ENCODE data around the gene SAFB. TPM values are rescaled to one million over a fixed set of nuclear protein-coding genes. Genes with fewer than 3 reads are reported as not detected.

SAFB gene
- polyA plus RNA-seq, 3 donors: 12.2 to 76.6 (median 23.1) TPM

GRCh38 chr19:5673752-5674151 lies 50.9 kb downstream of the SAFB start:
- H3K9ac ChIP-seq (ENCODE audit: insufficient read depth, low read length, poor library complexity, severe bottlenecking): no peak overlapping the region
- no peak overlapping the region for H3K27ac ChIP-seq (ENCODE audit: low read depth in 1 of 2, low read length in 2 of 2)
- TF ChIP-seq CTCF (IDR thresholded peaks at IDR 0.05): no peak
- 100% methylated on average over 1 of the region's 1 CpG for WGBS (ENCODE audit: insufficient coverage)
- Mint-ChIP-seq H3K27me3 (ENCODE audit: low read depth in 3 of 3) (no peaks in the 10 kb centered on the region), H3K4me3 (no peak overlapping the region), H3K36me3 (peaks cover 18 to 46% of the 10 kb centered on the region in 2 donors), H3K27ac (no peak overlapping the region), H3K4me1 (peaks cover 2% of the 10 kb centered on the region), H3K9me3 (peaks cover 0 to 5% (median 0%) of the 10 kb centered on the region in 7 donors)
- H3K9me3 ChIP-seq (replicated peaks in 1 of 2; ENCODE audit: control insufficient read depth in 1 of 2, insufficient read depth in 1 of 2, low read length in 2 of 2): no peaks in the 10 kb centered on the region
- no peaks in the 10 kb centered on the region for H3K4me1 ChIP-seq (ENCODE audit: control insufficient read depth in 1 of 2, insufficient read depth in 2 of 2, low read length in 2 of 2)
- no peak for DNase-seq
- H3K4me2 ChIP-seq (replicated peaks; ENCODE audit: extremely low read depth, low read length, poor library complexity, severe bottlenecking): no peak overlapping the region
- H3K27me3 ChIP-seq (ENCODE audit: control insufficient read depth in 2 of 2, insufficient read depth in 2 of 2, low read length in 2 of 2): no peaks in the 10 kb centered on the region
- peaks cover 18 to 30% of the 10 kb centered on the region in 2 donors for H3K36me3 ChIP-seq (replicated peaks in 1 of 2; ENCODE audit: control insufficient read depth in 1 of 2, insufficient read depth in 2 of 2, low read length in 2 of 2)
- peaks cover 13% of the 10 kb centered on the region for H4K20me1 ChIP-seq (ENCODE audit: insufficient read depth, low read length)
- no peak overlapping the region for H3K4me3 ChIP-seq (replicated peaks in 1 of 3; ENCODE audit: low read depth in 2 of 3, low read length in 3 of 3)
- no peaks in the 10 kb centered on the region for H3K79me2 ChIP-seq (ENCODE audit: insufficient read depth, low read length)
- intact Hi-C loops (cut with micrococcal nuclease): no loop called here
- no peak overlapping the region for H2AFZ ChIP-seq (ENCODE audit: insufficient read depth, low read depth, low read length, poor library complexity, severe bottlenecking)

GRCh38 chr19:5674714-5675113 lies 51.8 kb downstream of the SAFB start:
- no peaks in the 10 kb centered on the region for H3K9me3 ChIP-seq (replicated peaks in 1 of 2; ENCODE audit: control insufficient read depth in 1 of 2, insufficient read depth in 1 of 2, low read length in 2 of 2)
- H4K20me1 ChIP-seq (ENCODE audit: insufficient read depth, low read length): peaks cover 4% of the 10 kb centered on the region
- H3K27me3 ChIP-seq (ENCODE audit: control insufficient read depth in 2 of 2, insufficient read depth in 2 of 2, low read length in 2 of 2): no peaks in the 10 kb centered on the region
- TF ChIP-seq CTCF (IDR thresholded peaks at IDR 0.05): no peak
- Mint-ChIP-seq H3K4me3 (no peak overlapping the region), H3K27ac (peak overlapping the region in 1 of 7 donors; percentile 21), H3K4me1 (peaks cover 10% of the 10 kb centered on the region), H3K27me3 (ENCODE audit: low read depth in 3 of 3) (no peaks in the 10 kb centered on the region), H3K9me3 (peaks cover 0 to 5% (median 0%) of the 10 kb centered on the region in 7 donors), H3K36me3 (peaks cover 8 to 37% of the 10 kb centered on the region in 2 donors)
- peaks cover 8 to 20% of the 10 kb centered on the region in 2 donors for H3K36me3 ChIP-seq (replicated peaks in 1 of 2; ENCODE audit: control insufficient read depth in 1 of 2, insufficient read depth in 2 of 2, low read length in 2 of 2)
- H3K4me3 ChIP-seq (replicated peaks in 1 of 3; ENCODE audit: low read depth in 2 of 3, low read length in 3 of 3): no peak overlapping the region
- H3K27ac ChIP-seq (ENCODE audit: low read depth in 1 of 2, low read length in 2 of 2): no peak overlapping the region
- peaks cover 6 to 8% of the 10 kb centered on the region in 2 donors for H3K4me1 ChIP-seq (ENCODE audit: control insufficient read depth in 1 of 2, insufficient read depth in 2 of 2, low read length in 2 of 2)
- no peak overlapping the region for H3K4me2 ChIP-seq (replicated peaks; ENCODE audit: extremely low read depth, low read length, poor library complexity, severe bottlenecking)
- intact Hi-C loops (cut with micrococcal nuclease): no loop called here
- H3K9ac ChIP-seq (ENCODE audit: insufficient read depth, low read length, poor library complexity, severe bottlenecking): no peak overlapping the region
- peaks cover 4% of the 10 kb centered on the region for H3K79me2 ChIP-seq (ENCODE audit: insufficient read depth, low read length)
- H2AFZ ChIP-seq (ENCODE audit: insufficient read depth, low read depth, low read length, poor library complexity, severe bottlenecking): no peak overlapping the region
- DNase-seq: no peak
- 88% methylated on average over 3 of the region's 5 CpGs for WGBS (ENCODE audit: insufficient coverage)

All from CD14-positive monocyte (primary cell).